Measurements from ENCODE around the gene LAT. TPM values are rescaled to one million over a fixed set of nuclear protein-coding genes. Genes with fewer than 3 reads are reported as not detected.

LAT gene
- polyA plus RNA-seq, 1 experiment, result 6.3 TPM

- POLR2A ChIA-PET, result no interaction called here
- no peaks in the 10 kb centered on the region for H3K27me3 ChIP-seq (ENCODE audit: control insufficient read depth, insufficient read depth, low read length)
- H3K36me3 ChIP-seq (ENCODE audit: control insufficient read depth, insufficient read depth, low read length), result peaks cover 47% of the 10 kb centered on the region
- TF ChIP-seq, protein P1, sequence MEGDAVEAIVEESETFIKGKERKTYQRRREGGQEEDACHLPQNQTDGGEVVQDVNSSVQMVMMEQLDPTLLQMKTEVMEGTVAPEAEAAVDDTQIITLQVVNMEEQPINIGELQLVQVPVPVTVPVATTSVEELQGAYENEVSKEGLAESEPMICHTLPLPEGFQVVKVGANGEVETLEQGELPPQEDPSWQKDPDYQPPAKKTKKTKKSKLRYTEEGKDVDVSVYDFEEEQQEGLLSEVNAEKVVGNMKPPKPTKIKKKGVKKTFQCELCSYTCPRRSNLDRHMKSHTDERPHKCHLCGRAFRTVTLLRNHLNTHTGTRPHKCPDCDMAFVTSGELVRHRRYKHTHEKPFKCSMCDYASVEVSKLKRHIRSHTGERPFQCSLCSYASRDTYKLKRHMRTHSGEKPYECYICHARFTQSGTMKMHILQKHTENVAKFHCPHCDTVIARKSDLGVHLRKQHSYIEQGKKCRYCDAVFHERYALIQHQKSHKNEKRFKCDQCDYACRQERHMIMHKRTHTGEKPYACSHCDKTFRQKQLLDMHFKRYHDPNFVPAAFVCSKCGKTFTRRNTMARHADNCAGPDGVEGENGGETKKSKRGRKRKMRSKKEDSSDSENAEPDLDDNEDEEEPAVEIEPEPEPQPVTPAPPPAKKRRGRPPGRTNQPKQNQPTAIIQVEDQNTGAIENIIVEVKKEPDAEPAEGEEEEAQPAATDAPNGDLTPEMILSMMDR (IDR thresholded peaks at IDR 0.05; ENCODE audit: insufficient read depth, low read depth, low read length), result no peak
- no peak overlapping the region for H3K4me3 ChIP-seq (ENCODE audit: low read depth, low read length)
- no peak for DNase-seq (ENCODE audit: low read depth)
- CTCF ChIA-PET, result interaction anchor here (1.8 kb wide), 1 partner anchor 8 kb away, joined by 6 read pairs; the partner anchor contains the start of gene SPNS1
Measured at GRCh38 chr16:28982418-28982817, 2.4 kb upstream of the LAT start.

DNA sequence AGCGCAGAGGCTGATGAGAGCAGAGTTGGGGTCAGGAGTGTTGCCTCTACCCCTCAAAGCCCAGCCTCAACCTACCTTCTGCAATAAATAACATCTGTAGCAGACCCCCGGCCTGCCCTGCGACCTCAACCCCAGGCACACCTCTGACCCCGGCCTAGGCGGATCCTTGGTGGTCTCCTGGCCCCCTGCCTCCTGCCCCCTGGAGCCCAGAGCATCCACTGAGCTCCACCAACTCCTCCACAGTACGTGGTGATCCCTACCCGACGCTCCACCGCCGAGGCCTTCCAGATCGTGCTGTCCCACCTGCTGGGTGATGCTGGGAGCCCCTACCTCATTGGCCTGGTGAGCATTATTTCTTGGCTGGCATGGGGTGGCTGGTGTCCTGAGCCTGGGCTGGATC is 1.9 kb upstream of the LAT start:
- TF ChIP-seq, protein P1 (IDR thresholded peaks at IDR 0.05; ENCODE audit: insufficient read depth, low read depth, low read length), result no peak
- peaks cover 47% of the 10 kb centered on the region for H3K36me3 ChIP-seq (ENCODE audit: control insufficient read depth, insufficient read depth, low read length)
- CTCF ChIA-PET, result interaction anchor here (1.8 kb wide), 1 partner anchor 9 kb away, joined by 6 read pairs; the partner anchor contains the start of gene SPNS1
- no peaks in the 10 kb centered on the region for H3K27me3 ChIP-seq (ENCODE audit: control insufficient read depth, insufficient read depth, low read length)
- no peak for DNase-seq (ENCODE audit: low read depth)
- no peak overlapping the region for H3K4me3 ChIP-seq (ENCODE audit: low read depth, low read length)
- POLR2A ChIA-PET, result no interaction called here

- no peak for DNase-seq (ENCODE audit: low read depth)
- POLR2A ChIA-PET, result no interaction called here
- CTCF ChIA-PET, result interaction anchor here (1.8 kb wide), 1 partner anchor 10 kb away, joined by 6 read pairs; the partner anchor contains the start of gene SPNS1
- Histone ChIP-seq H3K4me3 (ENCODE audit: low read depth, low read length) (no peak overlapping the region), H3K27me3 (ENCODE audit: control insufficient read depth, insufficient read depth, low read length) (no peaks in the 10 kb centered on the region), H3K36me3 (ENCODE audit: control insufficient read depth, insufficient read depth, low read length) (peaks cover 44% of the 10 kb centered on the region)
- TF ChIP-seq, protein P1 (IDR thresholded peaks at IDR 0.05; ENCODE audit: insufficient read depth, low read depth, low read length), result no peak
Measured at GRCh38 chr16:28983644-28984043, 1.2 kb upstream of the LAT start.

DNA sequence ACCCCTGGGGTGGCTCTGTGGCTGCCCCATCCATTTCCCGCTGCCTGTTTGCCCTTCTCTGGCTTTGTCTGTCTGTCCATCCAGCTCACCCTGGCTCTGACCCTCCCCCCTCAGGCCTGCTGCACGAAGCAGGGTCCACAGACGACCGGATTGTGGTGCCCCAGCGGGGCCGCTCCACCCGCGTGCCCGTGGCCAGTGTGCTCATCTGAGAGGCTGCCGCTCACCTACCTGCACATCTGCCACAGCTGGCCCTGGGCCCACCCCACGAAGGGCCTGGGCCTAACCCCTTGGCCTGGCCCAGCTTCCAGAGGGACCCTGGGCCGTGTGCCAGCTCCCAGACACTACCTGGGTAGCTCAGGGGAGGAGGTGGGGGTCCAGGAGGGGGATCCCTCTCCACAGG is 761 bp upstream of the LAT start:
- Histone ChIP-seq H3K36me3 (ENCODE audit: control insufficient read depth, insufficient read depth, low read length) (peaks cover 44% of the 10 kb centered on the region), H3K4me3 (ENCODE audit: low read depth, low read length) (no peak overlapping the region), H3K27me3 (ENCODE audit: control insufficient read depth, insufficient read depth, low read length) (no peaks in the 10 kb centered on the region)
- CTCF ChIA-PET, result interaction anchor here (1.8 kb wide), 1 partner anchor 10 kb away, joined by 6 read pairs; the partner anchor contains the start of gene SPNS1
- no peak for DNase-seq (ENCODE audit: low read depth)
- TF ChIP-seq, protein P1 (IDR thresholded peaks at IDR 0.05; ENCODE audit: insufficient read depth, low read depth, low read length), result no peak
- POLR2A ChIA-PET, result no interaction called here

DNA sequence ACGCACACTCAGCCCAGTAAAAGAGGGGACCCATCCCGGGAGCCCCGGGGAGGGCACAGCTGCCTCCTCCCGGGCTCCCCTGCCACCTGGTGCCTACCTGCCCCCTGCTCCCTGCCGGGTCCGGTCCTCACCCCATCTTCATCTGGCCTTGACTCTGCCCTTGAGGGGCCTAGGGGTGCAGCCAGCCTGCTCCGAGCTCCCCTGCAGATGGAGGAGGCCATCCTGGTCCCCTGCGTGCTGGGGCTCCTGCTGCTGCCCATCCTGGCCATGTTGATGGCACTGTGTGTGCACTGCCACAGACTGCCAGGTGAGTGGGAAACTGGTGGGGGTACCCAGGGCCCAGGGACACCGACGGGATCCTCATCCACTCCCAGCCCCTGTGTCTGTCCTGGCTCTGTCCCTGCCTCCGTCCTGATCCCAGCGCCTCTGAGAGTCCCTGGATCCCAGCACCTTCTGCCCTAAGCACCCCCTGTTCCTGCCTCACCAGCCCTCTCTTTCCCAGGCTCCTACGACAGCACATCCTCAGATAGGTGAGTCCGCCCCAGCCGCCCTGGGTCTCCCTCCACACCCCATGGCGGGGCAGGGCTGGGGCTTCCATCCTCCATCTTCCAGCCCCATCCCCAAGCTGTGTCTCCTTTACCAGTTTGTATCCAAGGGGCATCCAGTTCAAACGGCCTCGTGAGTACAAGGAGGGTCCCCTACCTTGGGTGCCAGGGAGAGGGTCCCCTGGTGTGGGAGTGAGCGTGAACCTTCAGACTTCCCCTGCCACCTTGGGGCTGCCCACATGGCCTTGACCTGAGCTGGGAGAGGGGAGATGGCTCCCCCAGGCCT is 574 bp downstream of the LAT start:
- Histone ChIP-seq H3K36me3 (ENCODE audit: control insufficient read depth, insufficient read depth, low read length) (peaks cover 47% of the 10 kb centered on the region), H3K27me3 (ENCODE audit: control insufficient read depth, insufficient read depth, low read length) (no peaks in the 10 kb centered on the region), H3K4me3 (ENCODE audit: low read depth, low read length) (no peak overlapping the region)
- TF ChIP-seq, protein P1 (IDR thresholded peaks at IDR 0.05; ENCODE audit: insufficient read depth, low read depth, low read length), result no peak
- ChIA-PET CTCF (no interaction called here), POLR2A (no interaction called here)
- DNase-seq (ENCODE audit: low read depth), result no peak
